COR-L47 (cell line): ENCODE data around the gene SERAC1.
A peak's percentile ranks its signal among the peaks of the same experiment; 100 is the strongest.

Source experiments
- DNase-seq: peaks from one replicate; lab custom pipeline; 2025; lab: John Stamatoyannopoulos, UW

Gene SERAC1

DNA sequence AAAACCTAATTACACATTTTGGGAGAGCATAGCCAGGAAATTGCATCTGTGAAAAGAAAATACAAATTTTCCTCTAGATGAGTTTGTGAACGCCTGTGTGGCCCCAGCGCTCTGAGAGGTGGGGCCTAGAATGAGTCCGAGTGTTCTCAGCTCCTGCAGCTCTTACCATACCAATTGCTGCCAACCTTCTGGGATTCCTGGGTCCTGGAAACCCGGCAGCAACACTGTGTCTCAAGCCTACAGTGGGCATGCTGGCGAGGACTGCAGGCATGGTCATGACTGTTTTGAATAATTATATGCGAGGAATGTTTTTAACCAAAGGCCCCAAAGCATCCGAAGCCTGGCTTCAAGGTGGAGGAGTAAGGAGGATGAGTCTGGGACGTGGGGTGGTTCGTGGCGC, 90.4 kb downstream of the SERAC1 start:
- no peak for DNase-seq

GRCh38 chr6:158076548-158076947, 91.5 kb downstream of the SERAC1 start:
- DNase-seq: no peak

DNA sequence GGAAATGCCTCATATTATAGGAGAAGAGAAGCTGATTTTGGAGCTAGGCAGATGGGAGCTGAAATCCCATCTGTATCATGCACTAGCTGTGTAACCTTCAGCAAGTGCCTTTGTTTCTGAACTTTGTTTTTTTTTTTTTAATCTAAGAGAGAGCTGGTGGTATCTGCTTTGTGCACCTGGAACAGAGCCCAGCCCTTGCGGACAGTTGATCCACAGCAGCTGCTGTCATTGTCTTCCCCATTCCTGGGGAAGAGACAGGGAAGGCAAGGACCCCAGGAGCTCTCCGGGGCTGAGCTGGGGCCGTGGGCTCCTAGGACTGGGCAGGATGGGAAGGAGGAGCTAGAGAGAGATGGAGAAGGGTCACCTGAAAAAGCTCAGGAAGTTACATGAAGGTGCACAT, 94.3 kb downstream of the SERAC1 start:
- DNase-seq: peak; percentile 28

GRCh38 chr6:158072083-158072721, 95.9 kb downstream of the SERAC1 start:
- peak; percentile 16 for DNase-seq

DNA sequence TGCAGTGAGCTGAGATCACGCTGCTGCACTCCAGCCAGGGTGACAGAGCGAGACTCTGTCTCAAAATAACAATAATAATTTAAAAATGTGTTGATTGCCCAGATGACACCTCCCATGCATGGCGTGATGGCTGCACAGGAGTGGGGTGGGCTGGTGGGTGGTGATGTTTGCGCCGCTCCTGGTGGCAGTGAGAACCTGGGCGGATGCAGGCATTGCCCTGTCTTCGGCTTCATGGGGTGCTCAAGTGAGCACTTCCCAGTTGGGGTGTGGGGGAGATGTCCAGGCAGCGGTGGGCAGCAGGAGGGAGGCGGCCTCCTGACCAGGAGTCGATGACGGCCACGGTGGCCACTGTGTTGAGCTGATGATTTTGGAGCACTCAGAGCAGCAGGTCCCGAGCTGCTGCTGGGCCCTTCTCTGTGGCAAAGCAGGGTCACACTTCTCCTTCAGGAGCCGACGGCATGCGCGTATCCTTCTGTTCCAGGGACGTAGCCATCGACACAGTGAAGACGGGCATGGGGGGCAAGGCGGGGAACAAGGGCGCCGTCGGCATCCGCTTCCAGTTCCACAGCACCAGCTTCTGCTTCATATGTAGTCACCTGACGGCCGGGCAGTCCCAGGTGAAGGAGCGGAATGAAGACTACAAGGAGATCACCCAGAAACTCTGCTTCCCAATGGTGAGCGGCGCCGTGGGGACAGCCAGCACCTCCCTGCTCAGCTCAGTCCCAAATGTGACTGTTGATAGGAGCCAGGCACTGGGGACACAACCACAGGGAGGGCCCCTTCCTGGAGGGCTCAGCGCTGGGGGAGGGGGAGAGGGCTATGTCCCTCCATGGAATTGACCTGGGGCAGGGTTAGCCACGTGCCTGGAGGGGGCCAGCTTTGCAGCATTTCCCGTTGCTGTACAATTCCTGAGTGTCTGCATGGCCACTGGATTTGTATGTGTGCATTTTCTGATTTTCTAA, 96.7 kb downstream of the SERAC1 start:
- no peak for DNase-seq

GRCh38 chr6:158070513-158070912, 97.5 kb downstream of the SERAC1 start:
- no peak for DNase-seq

- DNase-seq: no peak
Measured at GRCh38 chr6:158069800-158070195, 98.3 kb downstream of the SERAC1 start.

DNA sequence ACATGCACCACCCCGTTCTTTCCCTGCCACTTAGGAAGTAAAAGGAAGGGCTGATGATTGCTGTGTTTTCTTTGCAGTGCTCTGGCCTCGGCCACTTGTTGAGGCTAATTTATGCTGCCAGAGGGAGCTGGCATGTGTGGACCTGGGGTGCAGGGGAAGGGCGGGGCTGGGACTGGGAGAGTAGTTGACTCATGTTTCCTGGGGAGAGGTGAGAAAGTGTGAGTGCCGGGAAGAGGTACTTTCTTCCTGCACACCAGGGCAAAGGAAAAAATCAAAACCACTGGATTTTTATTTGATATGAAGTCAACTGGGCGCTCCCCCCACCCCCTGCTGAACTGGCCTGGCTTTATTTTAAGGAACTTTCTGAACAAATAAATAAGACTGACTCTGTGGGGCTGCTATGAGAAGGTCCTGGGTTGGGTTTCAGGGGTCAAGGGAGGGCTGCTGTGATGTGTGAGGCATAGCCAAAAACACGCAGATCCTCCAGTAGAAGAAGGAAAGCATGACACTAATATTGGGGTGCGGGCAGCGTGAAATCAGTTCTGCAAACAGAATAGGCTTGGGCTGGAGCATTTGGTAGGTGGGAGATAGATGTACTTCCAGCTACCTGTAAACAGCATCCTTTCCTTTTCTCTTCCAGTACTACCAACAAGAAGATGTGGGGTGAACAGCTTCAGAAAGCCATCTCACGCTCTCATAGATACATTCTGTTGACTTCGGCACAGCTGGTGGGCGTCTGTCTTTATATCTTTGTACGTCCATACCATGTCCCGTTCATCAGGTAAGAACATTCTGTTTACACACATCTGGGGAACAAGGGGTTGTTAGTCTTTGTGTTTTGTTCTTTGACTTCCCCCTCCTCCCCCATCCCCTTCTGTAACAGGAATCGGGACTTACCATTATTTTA, 98.9 kb downstream of the SERAC1 start:
- no peak for DNase-seq

DNA sequence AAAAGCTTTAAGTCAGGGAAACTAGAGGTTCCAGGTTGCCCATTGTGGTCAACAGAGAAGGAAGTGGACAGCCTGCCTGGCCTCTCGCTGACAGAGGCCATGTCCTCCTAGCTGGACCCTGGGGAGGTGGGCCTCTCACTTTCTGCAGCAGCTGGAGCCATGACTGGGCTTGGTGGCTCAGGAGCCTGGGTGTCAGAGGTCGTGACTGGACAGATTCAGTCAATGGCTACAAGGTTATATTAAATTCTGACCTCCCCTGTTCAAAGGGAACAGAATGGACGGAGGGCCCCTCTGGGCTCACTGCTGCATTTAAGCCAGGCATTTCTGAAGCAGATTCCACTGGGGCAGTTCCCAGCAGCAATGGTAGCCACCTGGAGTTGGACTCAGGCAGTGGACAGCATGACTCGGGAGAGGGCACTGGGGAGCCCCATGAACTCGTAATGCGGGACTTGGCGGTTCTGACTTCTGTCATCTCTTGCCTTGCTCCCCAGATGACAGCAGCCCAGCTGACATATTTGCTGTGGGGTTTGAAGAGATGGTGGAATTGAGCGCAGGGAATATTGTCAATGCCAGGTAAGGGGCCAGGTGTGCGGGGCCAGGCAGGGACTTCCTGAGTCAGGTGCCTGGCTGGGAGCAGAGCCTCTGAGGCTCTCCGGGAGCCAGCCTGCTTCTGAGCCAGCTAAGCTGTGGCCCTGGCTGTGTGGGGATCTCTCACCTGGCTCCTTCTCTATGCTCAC, 99.7 kb downstream of the SERAC1 start:
- DNase-seq: no peak

DNA sequence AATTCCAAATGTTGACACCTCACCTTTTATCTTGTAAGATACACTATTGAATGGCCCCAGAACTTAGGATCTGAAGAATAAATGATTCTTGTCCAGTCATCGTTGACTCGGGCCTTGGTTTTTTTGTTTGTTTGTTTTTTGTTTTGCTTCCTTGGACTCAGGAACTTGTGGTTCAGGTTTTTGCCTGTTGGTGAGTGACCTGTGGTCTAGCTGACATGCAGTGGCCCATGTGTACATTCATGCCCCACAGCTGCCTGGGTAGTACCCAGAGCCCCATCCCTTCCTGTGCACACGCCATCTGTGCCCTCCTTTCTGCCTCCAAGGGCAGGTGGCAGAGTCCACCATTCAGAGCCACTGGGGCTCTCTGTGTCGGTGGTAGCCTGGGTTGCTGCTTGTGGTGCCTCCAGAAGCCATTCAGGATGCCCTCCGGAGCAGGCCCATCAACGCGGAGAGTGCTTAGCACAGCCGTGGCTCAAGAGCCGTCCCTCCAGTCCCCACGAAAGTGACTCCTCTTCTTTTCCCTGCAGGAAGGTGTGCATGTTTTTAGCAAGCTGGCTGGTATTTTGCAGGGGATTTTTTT, 100.5 kb downstream of the SERAC1 start:
- DNase-seq: no peak

DNA sequence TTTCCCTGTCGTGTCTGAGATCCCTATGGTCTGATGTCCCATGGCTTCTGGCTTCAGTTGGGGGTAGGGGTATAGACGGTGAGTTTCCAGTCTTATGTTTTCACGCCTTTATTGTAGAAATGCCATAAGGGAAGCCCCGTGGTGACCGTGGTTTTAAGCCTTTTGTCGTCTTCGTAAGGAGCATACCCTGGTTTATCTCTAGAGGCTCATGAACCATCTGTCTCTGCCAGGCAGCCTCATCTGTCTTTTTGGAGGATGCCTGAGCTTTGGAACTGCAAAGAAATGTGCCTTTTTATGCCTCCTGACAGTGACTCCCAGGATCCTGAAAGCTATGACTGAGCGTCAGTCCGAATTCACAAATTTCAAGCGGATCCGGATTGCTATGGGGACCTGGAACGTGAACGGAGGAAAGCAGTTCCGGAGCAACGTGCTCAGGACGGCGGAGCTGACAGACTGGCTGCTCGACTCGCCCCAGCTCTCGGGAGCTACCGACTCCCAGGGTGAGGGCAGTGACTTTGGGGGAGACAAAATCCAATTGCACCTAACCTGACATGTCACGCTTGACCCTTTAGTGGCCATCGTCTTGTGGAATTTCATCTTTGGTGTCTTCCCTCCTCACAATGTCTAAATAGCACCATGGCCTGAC, 101.8 kb downstream of the SERAC1 start:
- no peak for DNase-seq

GRCh38 chr6:158064725-158065251, 103.3 kb downstream of the SERAC1 start:
- no peak for DNase-seq

DNA sequence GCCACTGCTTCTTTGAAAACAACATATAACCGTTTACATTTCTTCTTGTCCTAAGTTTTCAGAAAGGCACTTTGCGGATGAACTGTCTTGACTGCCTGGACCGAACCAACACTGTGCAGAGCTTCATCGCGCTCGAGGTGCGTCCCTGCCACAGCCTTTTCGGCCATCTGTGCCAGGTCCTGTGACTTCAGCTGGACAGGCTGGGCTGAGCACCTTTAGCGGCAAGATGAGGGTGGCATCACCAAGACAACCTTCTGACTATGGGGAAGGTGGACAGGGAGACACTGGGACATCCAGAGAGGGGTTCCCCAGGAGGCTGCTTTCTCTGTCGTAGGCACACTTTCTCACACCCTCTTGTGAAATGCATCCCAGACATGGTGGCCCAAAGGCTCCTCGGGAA, 104.3 kb downstream of the SERAC1 start:
- no peak for DNase-seq

DNA sequence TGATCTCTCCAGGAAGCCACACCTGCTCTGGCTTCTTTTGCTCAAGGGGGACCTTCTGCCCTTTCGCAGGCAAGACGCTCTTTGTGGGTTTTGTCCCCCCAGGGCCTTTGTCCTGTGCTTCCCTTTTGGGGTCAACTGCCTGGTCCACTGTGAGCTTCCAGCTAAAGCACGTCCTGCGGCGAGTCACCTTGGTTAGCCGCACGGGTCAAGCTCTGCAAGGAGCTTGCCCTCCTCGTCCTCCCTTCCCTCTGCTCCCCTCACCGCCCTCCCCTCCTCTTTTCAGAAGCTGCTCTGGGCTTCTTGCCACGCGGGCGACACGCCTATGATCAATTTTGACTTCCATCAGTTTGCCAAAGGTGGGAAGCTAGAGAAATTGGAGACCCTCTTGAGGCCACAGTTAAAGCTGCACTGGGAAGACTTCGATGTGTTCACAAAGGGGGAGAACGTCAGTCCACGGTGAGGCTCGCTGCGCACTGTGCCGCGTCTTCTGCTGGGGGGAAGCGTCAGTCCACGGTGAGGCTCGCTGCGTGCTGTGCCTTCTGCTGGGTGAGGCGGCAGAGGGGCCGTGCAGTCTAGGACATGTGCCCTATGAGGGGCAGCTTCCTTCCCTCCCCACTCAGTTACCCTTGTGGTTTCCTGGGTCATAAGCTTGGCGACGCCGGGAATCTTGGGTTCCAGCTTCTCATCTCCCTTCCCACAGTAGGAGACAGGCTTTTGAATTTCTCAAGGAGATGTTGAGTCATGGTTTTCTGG, 106.2 kb downstream of the SERAC1 start:
- no peak for DNase-seq

- no peak for DNase-seq
Measured at GRCh38 chr6:158061361-158061708, 106.7 kb downstream of the SERAC1 start.

GRCh38 chr6:158060455-158061360, 107.4 kb downstream of the SERAC1 start:
- peak; percentile 36 for DNase-seq
